NT2/D1 (cell line): ENCODE data around the gene ASRGL1.

Source experiments
- DNase-seq: peaks from one replicate; pipeline ENCODE4 v3.0.0-alpha.2; 2011; ENCODE audit warnings: low read depth, low spot score
- H3K27me3 ChIP-seq: 2 replicates; pipeline ENCODE4 v1.6.0; 2011; ENCODE audit warnings: mild to moderate bottlenecking; ENCODE audit not compliant: insufficient read length, insufficient read depth
- H3K36me3 ChIP-seq: 2 replicates; pipeline ENCODE4 v1.6.1; 2011; ENCODE audit warnings: mild to moderate bottlenecking, low read length, mixed read lengths; ENCODE audit not compliant: insufficient read depth, insufficient read length
- H3K4me1 ChIP-seq: 2 replicates; pipeline ENCODE4 v1.5.1; 2011; ENCODE audit not compliant: insufficient read depth, insufficient read length
- H3K4me3 ChIP-seq: 2 replicates; pipeline ENCODE4 v1.5.1; 2011; ENCODE audit warnings: low read depth; ENCODE audit not compliant: insufficient read length
- H3K9ac ChIP-seq: 2 replicates; pipeline ENCODE4 v1.6.0; 2011; ENCODE audit warnings: low read depth; ENCODE audit not compliant: insufficient read length
- H3K9me3 ChIP-seq: 2 replicates; pipeline ENCODE4 v1.5.1; 2011; ENCODE audit warnings: mild to moderate bottlenecking, low read length; ENCODE audit not compliant: insufficient read depth
- SUZ12 ChIP-seq: IDR thresholded peaks from 2 replicates; pipeline ENCODE4 v1.6.1; 2011; ENCODE audit not compliant: insufficient read length, insufficient read depth; ENCODE audit errors: extremely low read depth
- YY1 ChIP-seq: IDR thresholded peaks from 2 replicates; pipeline ENCODE4 v1.6.1; 2011; ENCODE audit not compliant: insufficient read length, insufficient read depth
- ZNF274 ChIP-seq: IDR thresholded peaks from 2 replicates; pipeline ENCODE4 v1.6.1; 2011; ENCODE audit warnings: mild to moderate bottlenecking, low read depth, low read length

Gene ASRGL1

GRCh38 chr11:62337303-62338181, at the start of gene ASRGL1:
ASRGL1 (plus strand) TSS chr11:62337448; CDS start chr11:62337978, 530 bp downstream.
- Histone ChIP-seq H3K36me3 (peaks cover 10% of the 10 kb centered on the region), H3K9me3 (no peaks in the 10 kb centered on the region), H3K4me3 (peak within 1 kb of the TSS; percentile 79), H3K27me3 (peaks cover 5% of the 10 kb centered on the region), H3K9ac (peak within 1 kb of the TSS; percentile 91), H3K4me1 (no peaks in the 10 kb centered on the region)
- peak; percentile 62 for DNase-seq
- TF ChIP-seq ZNF274 = no peak
- TF ChIP-seq SUZ12 = no peak
- TF ChIP-seq YY1 = no peak

GRCh38 chr11:62295504-62295903, 41.7 kb upstream of the ASRGL1 start:
- no peaks in the 10 kb centered on the region for H3K27me3 ChIP-seq
- no peak for TF ChIP-seq SUZ12
- no peak for TF ChIP-seq ZNF274
- TF ChIP-seq YY1 = no peak
- H3K9ac ChIP-seq = no peak overlapping the region
- no peaks in the 10 kb centered on the region for H3K36me3 ChIP-seq
- no peak overlapping the region for H3K4me3 ChIP-seq
- no peaks in the 10 kb centered on the region for H3K4me1 ChIP-seq
- DNase-seq = peak; percentile 13
- no peaks in the 10 kb centered on the region for H3K9me3 ChIP-seq

GRCh38 chr11:62298975-62299374, 38.3 kb upstream of the ASRGL1 start, which contains the start of gene SCGB1D4:
SCGB1D4 (minus strand) TSS chr11:62299075; CDS start chr11:62299010, 65 bp downstream.
- no peak within 1 kb of the TSS for H3K9ac ChIP-seq
- H3K36me3 ChIP-seq = no peaks in the 10 kb centered on the region
- no peaks in the 10 kb centered on the region for H3K9me3 ChIP-seq
- DNase-seq = no peak
- H3K4me1 ChIP-seq = no peaks in the 10 kb centered on the region
- H3K4me3 ChIP-seq = no peak within 1 kb of the TSS
- no peaks in the 10 kb centered on the region for H3K27me3 ChIP-seq
- TF ChIP-seq SUZ12 (no peak), YY1 (no peak), ZNF274 (no peak)

- Histone ChIP-seq H3K36me3 (no peaks in the 10 kb centered on the region), H3K4me1 (peaks cover 2% of the 10 kb centered on the region), H3K9me3 (peaks cover 11% of the 10 kb centered on the region), H3K9ac (no peak overlapping the region), H3K4me3 (no peak overlapping the region), H3K27me3 (no peaks in the 10 kb centered on the region)
- TF ChIP-seq ZNF274 = no peak
- TF ChIP-seq YY1 = no peak
- no peak for TF ChIP-seq SUZ12
- DNase-seq = no peak
Observed at GRCh38 chr11:62306227-62306626, 31.0 kb upstream of the ASRGL1 start.

- Histone ChIP-seq H3K4me3 (no peak overlapping the region), H3K4me1 (peaks cover 2% of the 10 kb centered on the region), H3K9ac (no peak overlapping the region), H3K9me3 (peaks cover 11% of the 10 kb centered on the region), H3K27me3 (no peaks in the 10 kb centered on the region), H3K36me3 (no peaks in the 10 kb centered on the region)
- no peak for DNase-seq
- TF ChIP-seq ZNF274 = no peak
- TF ChIP-seq YY1 = no peak
- no peak for TF ChIP-seq SUZ12
Observed at GRCh38 chr11:62307950-62308349, 29.3 kb upstream of the ASRGL1 start.

GRCh38 chr11:62309991-62310390, 27.3 kb upstream of the ASRGL1 start:
- H3K36me3 ChIP-seq = no peaks in the 10 kb centered on the region
- peaks cover 2% of the 10 kb centered on the region for H3K4me1 ChIP-seq
- DNase-seq = no peak
- no peak overlapping the region for H3K4me3 ChIP-seq
- peaks cover 11% of the 10 kb centered on the region for H3K9me3 ChIP-seq
- no peak overlapping the region for H3K9ac ChIP-seq
- peaks cover under 1% of the 10 kb centered on the region for H3K27me3 ChIP-seq
- no peak for TF ChIP-seq ZNF274
- TF ChIP-seq YY1 = no peak
- no peak for TF ChIP-seq SUZ12

- Histone ChIP-seq H3K36me3 (no peaks in the 10 kb centered on the region), H3K9me3 (no peaks in the 10 kb centered on the region), H3K4me1 (no peaks in the 10 kb centered on the region), H3K4me3 (no peak overlapping the region), H3K9ac (no peak overlapping the region), H3K27me3 (peaks cover 3% of the 10 kb centered on the region)
- no peak for DNase-seq
- TF ChIP-seq SUZ12 (no peak), YY1 (no peak), ZNF274 (no peak)
Observed at GRCh38 chr11:62315431-62315830, 21.8 kb upstream of the ASRGL1 start.
